Measurements from ENCODE around the gene GRIA3.

GRIA3 gene

GRCh38 chrX:123486297-123486696, 302.2 kb downstream of the GRIA3 start:
- Histone ChIP-seq H3K4me3 (ENCODE audit: low read length) (no peak overlapping the region), H3K4me1 (ENCODE audit: control insufficient read depth, low read depth, low read length) (no peaks in the 10 kb centered on the region), H3K4me2 (ENCODE audit: low read length) (no peak overlapping the region), H4K5ac (ENCODE audit: low read length) (no peak overlapping the region), H2AK5ac (ENCODE audit: low read length) (no peak overlapping the region), H3K4ac (ENCODE audit: low read depth, low read length) (no peak overlapping the region), H3K27me3 (ENCODE audit: insufficient read depth, low read length, poor library complexity) (no peaks in the 10 kb centered on the region), H3K9ac (ENCODE audit: low read length) (no peak overlapping the region), H2BK15ac (replicated peaks; ENCODE audit: low read depth) (no peak overlapping the region), H2BK5ac (ENCODE audit: low read length) (no peak overlapping the region), H3K23ac (ENCODE audit: low read length) (no peak overlapping the region), H3K27ac (ENCODE audit: low read depth, low read length) (no peak overlapping the region), H3K18ac (ENCODE audit: low read length) (no peak overlapping the region), H3K36me3 (ENCODE audit: control insufficient read depth, insufficient read depth, low read length) (no peaks in the 10 kb centered on the region), H3K79me1 (ENCODE audit: low read length) (no peaks in the 10 kb centered on the region), H3K56ac (ENCODE audit: low read length) (no peak overlapping the region), H3K79me2 (ENCODE audit: control insufficient read depth, insufficient read depth, low read length) (no peaks in the 10 kb centered on the region), H2BK120ac (ENCODE audit: low read depth, low read length) (no peak overlapping the region), H4K8ac (ENCODE audit: low read depth, low read length) (no peak overlapping the region)
- WGBS (ENCODE audit: extremely low coverage, insufficient coverage, low lambda C conversion rate), result no CpG with 5 or more reads among the region's 2 CpGs
- no peak for DNase-seq

DNA sequence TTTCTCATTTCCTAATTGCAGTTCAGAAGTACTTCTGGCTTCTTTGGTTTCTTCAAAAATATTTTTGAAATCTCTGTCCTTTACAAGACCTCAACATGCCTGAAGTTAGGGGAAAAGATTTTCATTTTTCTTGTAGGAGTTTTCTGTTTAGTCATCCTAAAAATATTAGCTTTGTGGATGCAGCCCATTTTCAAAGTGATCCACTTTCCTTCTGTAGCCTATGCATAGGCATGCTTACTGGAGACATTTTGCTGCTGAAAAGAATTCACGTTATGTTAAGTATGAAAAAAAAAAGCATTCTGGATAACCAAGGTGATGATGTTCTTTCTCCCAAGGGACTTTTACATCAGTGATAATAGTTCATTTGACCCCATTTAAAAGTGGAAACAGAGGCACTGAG, 303.2 kb downstream of the GRIA3 start:
- Histone ChIP-seq H3K27me3 (ENCODE audit: insufficient read depth, low read length, poor library complexity) (no peaks in the 10 kb centered on the region), H3K18ac (ENCODE audit: low read length) (no peak overlapping the region), H3K4me1 (ENCODE audit: control insufficient read depth, low read depth, low read length) (no peaks in the 10 kb centered on the region), H3K4me3 (ENCODE audit: low read length) (no peak overlapping the region), H3K23ac (ENCODE audit: low read length) (no peak overlapping the region), H2BK5ac (ENCODE audit: low read length) (no peak overlapping the region), H3K79me2 (ENCODE audit: control insufficient read depth, insufficient read depth, low read length) (no peaks in the 10 kb centered on the region), H3K79me1 (ENCODE audit: low read length) (no peaks in the 10 kb centered on the region), H2BK120ac (ENCODE audit: low read depth, low read length) (no peak overlapping the region), H3K9ac (ENCODE audit: low read length) (no peak overlapping the region), H3K36me3 (ENCODE audit: control insufficient read depth, insufficient read depth, low read length) (no peaks in the 10 kb centered on the region), H3K4ac (ENCODE audit: low read depth, low read length) (no peak overlapping the region), H3K27ac (ENCODE audit: low read depth, low read length) (no peak overlapping the region), H2BK15ac (replicated peaks; ENCODE audit: low read depth) (no peak overlapping the region), H2AK5ac (ENCODE audit: low read length) (no peak overlapping the region), H3K4me2 (ENCODE audit: low read length) (no peak overlapping the region), H4K8ac (ENCODE audit: low read depth, low read length) (no peak overlapping the region), H3K56ac (ENCODE audit: low read length) (no peak overlapping the region), H4K5ac (ENCODE audit: low read length) (no peak overlapping the region)
- no CpG with 5 or more reads among the region's 1 CpG for WGBS (ENCODE audit: extremely low coverage, insufficient coverage, low lambda C conversion rate)
- DNase-seq, result no peak

- WGBS (ENCODE audit: extremely low coverage, insufficient coverage, low lambda C conversion rate), result no CpG with 5 or more reads among the region's 3 CpGs
- H3K18ac ChIP-seq (ENCODE audit: low read length), result no peak overlapping the region
Measured at GRCh38 chrX:123487669-123488068, 303.6 kb downstream of the GRIA3 start.

GRCh38 chrX:123489011-123489410, 304.9 kb downstream of the GRIA3 start:
- Histone ChIP-seq H2BK120ac (ENCODE audit: low read depth, low read length) (no peak overlapping the region), H3K4ac (ENCODE audit: low read depth, low read length) (no peak overlapping the region), H3K36me3 (ENCODE audit: control insufficient read depth, insufficient read depth, low read length) (no peaks in the 10 kb centered on the region), H3K9ac (ENCODE audit: low read length) (no peak overlapping the region), H3K79me2 (ENCODE audit: control insufficient read depth, insufficient read depth, low read length) (no peaks in the 10 kb centered on the region), H4K5ac (ENCODE audit: low read length) (no peak overlapping the region), H4K8ac (ENCODE audit: low read depth, low read length) (no peak overlapping the region), H3K4me3 (ENCODE audit: low read length) (no peak overlapping the region), H3K79me1 (ENCODE audit: low read length) (no peaks in the 10 kb centered on the region), H3K27me3 (ENCODE audit: insufficient read depth, low read length, poor library complexity) (no peaks in the 10 kb centered on the region), H3K56ac (ENCODE audit: low read length) (no peak overlapping the region), H2BK5ac (ENCODE audit: low read length) (no peak overlapping the region), H3K18ac (ENCODE audit: low read length) (no peak overlapping the region), H2AK5ac (ENCODE audit: low read length) (no peak overlapping the region), H3K27ac (ENCODE audit: low read depth, low read length) (no peak overlapping the region), H3K4me1 (ENCODE audit: control insufficient read depth, low read depth, low read length) (no peaks in the 10 kb centered on the region), H3K23ac (ENCODE audit: low read length) (no peak overlapping the region), H2BK15ac (replicated peaks; ENCODE audit: low read depth) (no peak overlapping the region), H3K4me2 (ENCODE audit: low read length) (no peak overlapping the region)
- DNase-seq, result no peak
- no CpG with 5 or more reads among the region's 1 CpG for WGBS (ENCODE audit: extremely low coverage, insufficient coverage, low lambda C conversion rate)

More at GRCh38 chrX:123487669-123488068, 303.6 kb downstream of the GRIA3 start:
- Histone ChIP-seq H3K9ac (ENCODE audit: low read length) (no peak overlapping the region), H3K79me2 (ENCODE audit: control insufficient read depth, insufficient read depth, low read length) (no peaks in the 10 kb centered on the region), H3K4me2 (ENCODE audit: low read length) (no peak overlapping the region), H3K23ac (ENCODE audit: low read length) (no peak overlapping the region), H3K4ac (ENCODE audit: low read depth, low read length) (no peak overlapping the region), H3K27ac (ENCODE audit: low read depth, low read length) (no peak overlapping the region), H2AK5ac (ENCODE audit: low read length) (no peak overlapping the region), H3K56ac (ENCODE audit: low read length) (no peak overlapping the region), H3K36me3 (ENCODE audit: control insufficient read depth, insufficient read depth, low read length) (no peaks in the 10 kb centered on the region), H3K79me1 (ENCODE audit: low read length) (no peaks in the 10 kb centered on the region), H4K5ac (ENCODE audit: low read length) (no peak overlapping the region), H2BK5ac (ENCODE audit: low read length) (no peak overlapping the region), H2BK15ac (replicated peaks; ENCODE audit: low read depth) (no peak overlapping the region), H2BK120ac (ENCODE audit: low read depth, low read length) (no peak overlapping the region), H3K4me1 (ENCODE audit: control insufficient read depth, low read depth, low read length) (no peaks in the 10 kb centered on the region), H3K4me3 (ENCODE audit: low read length) (no peak overlapping the region), H4K8ac (ENCODE audit: low read depth, low read length) (no peak overlapping the region), H3K27me3 (ENCODE audit: insufficient read depth, low read length, poor library complexity) (no peaks in the 10 kb centered on the region)
- DNase-seq, result no peak

DNA sequence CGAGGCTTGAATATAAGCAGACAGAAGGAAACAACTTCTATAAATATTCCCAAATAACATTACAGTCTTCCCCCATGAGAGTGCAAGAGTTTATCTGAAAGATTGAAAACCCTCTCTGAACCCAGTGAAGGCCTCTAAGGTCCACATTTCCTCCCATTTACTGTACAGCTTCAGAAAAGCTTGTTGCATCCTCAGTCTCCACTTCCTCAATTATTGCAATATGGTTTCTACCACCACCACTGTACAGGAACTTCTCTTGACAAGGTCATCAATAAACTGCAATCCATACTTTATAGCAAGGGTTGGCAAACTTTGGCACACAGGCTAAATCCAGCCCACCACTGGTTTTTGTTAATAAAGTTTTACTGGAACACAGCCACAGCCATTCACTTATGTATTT, 309.8 kb downstream of the GRIA3 start:
- Histone ChIP-seq H4K8ac (ENCODE audit: low read depth, low read length) (no peak overlapping the region), H3K23ac (ENCODE audit: low read length) (no peak overlapping the region), H3K18ac (ENCODE audit: low read length) (no peak overlapping the region), H3K27ac (ENCODE audit: low read depth, low read length) (no peak overlapping the region), H3K79me1 (ENCODE audit: low read length) (no peaks in the 10 kb centered on the region), H2AK5ac (ENCODE audit: low read length) (no peak overlapping the region), H3K56ac (ENCODE audit: low read length) (no peak overlapping the region), H4K5ac (ENCODE audit: low read length) (no peak overlapping the region), H3K36me3 (ENCODE audit: control insufficient read depth, insufficient read depth, low read length) (no peaks in the 10 kb centered on the region), H3K4me3 (ENCODE audit: low read length) (no peak overlapping the region), H2BK15ac (replicated peaks; ENCODE audit: low read depth) (no peak overlapping the region), H3K79me2 (ENCODE audit: control insufficient read depth, insufficient read depth, low read length) (no peaks in the 10 kb centered on the region), H3K4me1 (ENCODE audit: control insufficient read depth, low read depth, low read length) (no peaks in the 10 kb centered on the region), H3K9ac (ENCODE audit: low read length) (no peak overlapping the region), H3K4me2 (ENCODE audit: low read length) (no peak overlapping the region), H2BK120ac (ENCODE audit: low read depth, low read length) (no peak overlapping the region), H2BK5ac (ENCODE audit: low read length) (no peak overlapping the region), H3K27me3 (ENCODE audit: insufficient read depth, low read length, poor library complexity) (no peaks in the 10 kb centered on the region), H3K4ac (ENCODE audit: low read depth, low read length) (no peak overlapping the region)
- DNase-seq, result no peak
- WGBS (ENCODE audit: extremely low coverage, insufficient coverage, low lambda C conversion rate), result no CpG with 5 or more reads among the region's 1 CpG

- no peak overlapping the region for H3K56ac ChIP-seq (ENCODE audit: low read length)
- no peak overlapping the region for H2BK120ac ChIP-seq (ENCODE audit: low read depth, low read length)
- H3K9ac ChIP-seq (ENCODE audit: low read length), result no peak overlapping the region
- H4K8ac ChIP-seq (ENCODE audit: low read depth, low read length), result no peak overlapping the region
- no CpG with 5 or more reads among the region's 7 CpGs for WGBS (ENCODE audit: extremely low coverage, insufficient coverage, low lambda C conversion rate)
- no peaks in the 10 kb centered on the region for H3K79me2 ChIP-seq (ENCODE audit: control insufficient read depth, insufficient read depth, low read length)
- H3K4me1 ChIP-seq (ENCODE audit: control insufficient read depth, low read depth, low read length), result no peaks in the 10 kb centered on the region
- no peak overlapping the region for H2AK5ac ChIP-seq (ENCODE audit: low read length)
- H3K79me1 ChIP-seq (ENCODE audit: low read length), result no peaks in the 10 kb centered on the region
- H3K27ac ChIP-seq (ENCODE audit: low read depth, low read length), result no peak overlapping the region
- H3K18ac ChIP-seq (ENCODE audit: low read length), result no peak overlapping the region
- no peak overlapping the region for H4K5ac ChIP-seq (ENCODE audit: low read length)
- H2BK5ac ChIP-seq (ENCODE audit: low read length), result no peak overlapping the region
- H2BK15ac ChIP-seq (replicated peaks; ENCODE audit: low read depth), result no peak overlapping the region
- no peak overlapping the region for H3K4me3 ChIP-seq (ENCODE audit: low read length)
- DNase-seq, result no peak
- H3K23ac ChIP-seq (ENCODE audit: low read length), result no peak overlapping the region
- no peak overlapping the region for H3K4ac ChIP-seq (ENCODE audit: low read depth, low read length)
- H3K27me3 ChIP-seq (ENCODE audit: insufficient read depth, low read length, poor library complexity), result no peaks in the 10 kb centered on the region
- no peak overlapping the region for H3K4me2 ChIP-seq (ENCODE audit: low read length)
- no peaks in the 10 kb centered on the region for H3K36me3 ChIP-seq (ENCODE audit: control insufficient read depth, insufficient read depth, low read length)
Measured at GRCh38 chrX:123499787-123500186, 315.7 kb downstream of the GRIA3 start.

Data from mesendoderm (in vitro differentiated cells).